ENCODE measurements around the gene HPD. TPM values are rescaled to one million over a fixed set of nuclear protein-coding genes. Genes with fewer than 3 reads are reported as not detected.
A peak's percentile ranks its signal among the peaks of the same experiment; 100 is the strongest.

Gene HPD
- total RNA-seq, 4 donors from 2014 or later: 1.4 TPM; not detected in 3

DNA sequence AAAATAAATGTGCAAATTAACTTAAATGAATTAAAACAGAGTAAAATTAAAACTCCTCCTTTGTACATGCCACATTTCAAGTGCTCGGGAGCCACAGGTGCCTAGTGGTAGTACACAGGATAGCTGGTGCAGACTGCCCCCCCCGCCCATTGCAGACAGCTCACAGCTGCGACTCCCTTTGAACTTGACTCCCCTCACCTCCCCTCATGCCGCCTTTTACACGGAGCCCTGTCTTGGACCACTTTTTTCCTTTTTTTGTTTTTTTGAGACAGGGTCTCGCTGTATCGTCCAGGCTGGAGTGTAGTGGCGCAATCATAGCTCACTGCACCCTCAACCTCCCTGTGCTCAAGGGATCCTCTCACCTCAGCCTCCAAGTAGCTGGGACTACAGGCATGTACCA lies 43.4 kb downstream of the HPD start:
- no peak for DNase-seq (ENCODE audit: low spot score in 2 of 2)
- Histone ChIP-seq H3K36me3 (peaks cover 73% of the 10 kb centered on the region), H3K4me3 (no peak overlapping the region), H3K9me3 (no peaks in the 10 kb centered on the region), H3K4me1 (peaks cover 34% of the 10 kb centered on the region), H3K27me3 (no peaks in the 10 kb centered on the region), H3K27ac (no peak overlapping the region)
- 91% methylated on average over 8 of the region's 8 CpGs for WGBS
- TF ChIP-seq, protein P1, sequence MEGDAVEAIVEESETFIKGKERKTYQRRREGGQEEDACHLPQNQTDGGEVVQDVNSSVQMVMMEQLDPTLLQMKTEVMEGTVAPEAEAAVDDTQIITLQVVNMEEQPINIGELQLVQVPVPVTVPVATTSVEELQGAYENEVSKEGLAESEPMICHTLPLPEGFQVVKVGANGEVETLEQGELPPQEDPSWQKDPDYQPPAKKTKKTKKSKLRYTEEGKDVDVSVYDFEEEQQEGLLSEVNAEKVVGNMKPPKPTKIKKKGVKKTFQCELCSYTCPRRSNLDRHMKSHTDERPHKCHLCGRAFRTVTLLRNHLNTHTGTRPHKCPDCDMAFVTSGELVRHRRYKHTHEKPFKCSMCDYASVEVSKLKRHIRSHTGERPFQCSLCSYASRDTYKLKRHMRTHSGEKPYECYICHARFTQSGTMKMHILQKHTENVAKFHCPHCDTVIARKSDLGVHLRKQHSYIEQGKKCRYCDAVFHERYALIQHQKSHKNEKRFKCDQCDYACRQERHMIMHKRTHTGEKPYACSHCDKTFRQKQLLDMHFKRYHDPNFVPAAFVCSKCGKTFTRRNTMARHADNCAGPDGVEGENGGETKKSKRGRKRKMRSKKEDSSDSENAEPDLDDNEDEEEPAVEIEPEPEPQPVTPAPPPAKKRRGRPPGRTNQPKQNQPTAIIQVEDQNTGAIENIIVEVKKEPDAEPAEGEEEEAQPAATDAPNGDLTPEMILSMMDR (IDR thresholded peaks at IDR 0.05): no peak
- no peak for TF ChIP-seq POLR2A (IDR thresholded peaks at IDR 0.05)
- no peak for TF ChIP-seq EP300 (IDR thresholded peaks at IDR 0.05)

DNA sequence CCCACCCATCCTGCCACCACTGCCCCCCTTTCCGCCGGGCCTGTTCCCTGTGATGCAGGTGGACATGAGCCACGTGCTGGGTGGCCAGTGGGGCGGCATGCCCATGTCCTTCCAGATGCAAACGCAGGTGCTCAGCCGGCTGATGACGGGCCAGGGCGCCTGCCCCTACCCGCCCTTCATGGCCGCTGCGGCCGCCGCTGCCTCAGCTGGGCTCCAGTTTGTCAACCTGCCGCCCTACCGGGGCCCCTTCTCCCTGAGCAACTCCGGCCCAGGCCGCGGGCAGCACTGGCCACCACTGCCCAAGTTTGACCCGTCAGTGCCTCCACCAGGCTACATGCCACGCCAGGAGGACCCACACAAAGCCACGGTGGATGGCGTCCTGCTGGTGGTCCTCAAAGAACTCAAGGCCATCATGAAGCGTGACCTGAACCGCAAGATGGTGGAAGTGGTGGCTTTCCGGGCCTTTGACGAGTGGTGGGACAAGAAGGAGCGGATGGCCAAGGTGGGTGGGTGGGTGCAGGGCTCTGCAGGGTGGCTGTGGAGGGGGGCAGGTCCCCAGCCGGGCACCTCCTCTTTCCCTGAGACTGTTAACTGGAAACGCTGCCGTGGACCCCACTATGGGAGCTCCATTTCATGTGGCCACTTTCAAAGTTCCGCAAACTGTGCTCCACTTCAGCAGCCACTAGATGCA lies 44.1 kb downstream of the HPD start:
- peaks cover 38% of the 10 kb centered on the region for H3K4me1 ChIP-seq
- no peaks in the 10 kb centered on the region for H3K27me3 ChIP-seq
- H3K4me3 ChIP-seq: no peak overlapping the region
- H3K36me3 ChIP-seq: peaks cover 73% of the 10 kb centered on the region
- TF ChIP-seq POLR2A (IDR thresholded peaks at IDR 0.05) (no peak), EP300 (IDR thresholded peaks at IDR 0.05) (no peak), POLR2AphosphoS5 (IDR thresholded peaks at IDR 0.05) (no peak)
- TF ChIP-seq, protein P1 (IDR thresholded peaks at IDR 0.05): no peak
- H3K9me3 ChIP-seq: no peaks in the 10 kb centered on the region
- 96% methylated on average over 11 of the region's 31 CpGs for WGBS
- H3K27ac ChIP-seq: no peak overlapping the region
- DNase-seq (ENCODE audit: low spot score in 2 of 2): peak in 1 of 2 donors; percentile 65

DNA sequence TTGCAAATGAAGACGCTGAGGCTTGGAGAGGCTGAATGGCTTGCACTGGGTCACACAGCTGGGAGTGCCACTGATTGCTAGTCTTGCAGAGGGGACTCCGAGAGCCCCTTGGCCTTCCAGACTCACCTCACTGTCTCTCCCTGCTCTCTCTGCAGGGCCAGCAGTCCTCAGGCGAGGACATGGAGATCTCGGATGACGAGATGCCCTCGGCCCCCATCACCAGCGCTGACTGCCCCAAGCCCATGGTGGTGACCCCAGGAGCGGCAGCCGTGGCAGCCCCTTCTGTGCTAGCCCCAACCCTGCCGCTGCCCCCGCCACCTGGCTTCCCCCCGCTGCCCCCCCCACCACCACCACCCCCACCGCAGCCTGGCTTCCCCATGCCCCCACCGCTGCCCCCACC lies 44.7 kb downstream of the HPD start:
- H3K36me3 ChIP-seq: peaks cover 73% of the 10 kb centered on the region
- DNase-seq (ENCODE audit: low spot score in 2 of 2): peak in 1 of 2 donors; percentile 55
- no peaks in the 10 kb centered on the region for H3K27me3 ChIP-seq
- no peaks in the 10 kb centered on the region for H3K9me3 ChIP-seq
- H3K4me3 ChIP-seq: no peak overlapping the region
- WGBS: 88% methylated on average over 11 of the region's 14 CpGs
- peaks cover 38% of the 10 kb centered on the region for H3K4me1 ChIP-seq
- no peak overlapping the region for H3K27ac ChIP-seq
- TF ChIP-seq EP300 (IDR thresholded peaks at IDR 0.05) (no peak), POLR2AphosphoS5 (IDR thresholded peaks at IDR 0.05) (no peak), POLR2A (IDR thresholded peaks at IDR 0.05) (no peak)
- TF ChIP-seq, protein P1 (IDR thresholded peaks at IDR 0.05): no peak

DNA sequence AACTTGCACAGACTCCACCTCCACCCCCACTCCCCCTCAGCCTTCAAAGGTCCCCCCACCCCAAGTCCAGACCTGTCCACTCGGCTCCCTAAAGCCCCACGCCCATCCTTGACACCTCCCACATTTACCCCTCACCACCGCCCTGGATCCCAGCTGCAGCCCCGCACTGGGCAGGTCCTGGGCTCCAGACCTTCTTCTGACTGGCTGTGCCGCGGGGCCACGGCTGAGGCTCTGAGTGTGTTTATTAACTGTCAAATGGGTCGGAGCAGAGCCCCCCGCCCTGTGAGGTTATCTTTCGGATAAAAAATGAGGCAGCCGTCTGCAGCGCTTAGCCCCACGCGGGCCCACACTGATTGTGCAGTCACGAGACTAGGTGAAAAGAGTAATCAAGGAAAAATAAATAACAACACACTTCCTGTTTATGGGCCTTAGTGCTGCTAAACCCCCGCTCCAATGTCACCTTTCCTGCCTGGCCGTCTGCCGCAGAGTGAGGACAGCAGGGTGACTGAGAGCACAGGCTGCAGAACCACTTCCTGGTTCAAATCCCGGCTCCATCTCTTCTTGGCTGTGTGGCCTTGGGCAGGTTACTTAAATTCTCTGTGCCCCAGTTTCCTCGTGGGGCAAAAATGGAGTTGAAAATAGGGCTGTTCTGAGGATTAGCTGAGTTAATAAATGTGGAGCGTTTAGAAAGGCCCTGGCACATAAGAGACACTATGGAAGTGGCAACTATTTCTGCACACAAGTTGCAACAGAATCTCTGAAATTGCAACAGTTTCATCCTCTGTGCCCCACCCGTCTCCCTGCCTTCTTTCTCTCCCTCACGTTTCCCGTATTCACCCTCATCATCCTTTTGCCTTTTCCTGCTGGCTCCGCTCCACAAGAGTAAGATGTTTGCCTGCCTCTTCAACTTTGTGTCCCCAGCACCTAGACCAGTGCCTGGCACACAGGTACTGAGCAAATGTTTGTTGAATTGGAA lies 45.5 kb downstream of the HPD start:
- Histone ChIP-seq H3K27ac (no peak overlapping the region), H3K4me3 (peak overlapping the region; percentile 54), H3K36me3 (peaks cover 73% of the 10 kb centered on the region), H3K4me1 (peaks cover 38% of the 10 kb centered on the region), H3K27me3 (no peaks in the 10 kb centered on the region), H3K9me3 (no peaks in the 10 kb centered on the region)
- peak in 1 of 2 donors; percentile 64 for DNase-seq (ENCODE audit: low spot score in 2 of 2)
- TF ChIP-seq POLR2A (IDR thresholded peaks at IDR 0.05): no peak
- 43% methylated on average over 25 of the region's 25 CpGs for WGBS

DNA sequence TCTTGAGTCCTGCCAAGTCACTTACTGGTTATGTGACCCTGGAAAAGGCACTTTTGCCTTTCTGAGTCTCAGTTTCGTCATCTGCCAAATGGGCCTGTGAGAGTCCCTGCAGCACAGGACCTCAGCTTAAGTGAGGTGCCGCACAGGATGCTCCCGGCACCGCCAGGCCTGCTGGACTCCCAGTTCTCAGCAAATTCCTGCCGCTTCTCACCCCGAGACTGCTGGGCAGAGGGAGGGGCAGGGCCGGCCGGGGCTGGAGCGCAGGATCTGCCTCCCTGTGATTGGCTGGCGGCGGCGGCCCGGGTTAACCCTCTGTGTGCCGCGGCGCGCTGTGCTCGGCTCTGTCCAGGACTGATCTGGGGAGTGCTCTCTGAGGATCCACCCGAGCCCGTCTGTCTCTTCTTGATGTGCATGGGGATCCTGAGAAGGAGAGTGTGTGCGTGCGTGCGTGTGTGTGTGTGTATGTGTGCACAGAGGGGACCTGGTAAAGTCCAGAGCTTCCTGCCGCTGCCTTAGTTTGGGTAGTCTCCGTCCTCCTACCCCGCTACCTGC lies 46.3 kb downstream of the HPD start:
- H3K4me3 ChIP-seq: peak overlapping the region; percentile 54
- no peak overlapping the region for H3K27ac ChIP-seq
- H3K36me3 ChIP-seq: peaks cover 72% of the 10 kb centered on the region
- 51% methylated on average over 9 of the region's 26 CpGs for WGBS
- peaks cover 42% of the 10 kb centered on the region for H3K4me1 ChIP-seq
- TF ChIP-seq POLR2AphosphoS5 (IDR thresholded peaks at IDR 0.05): peak in 1 of 3 donors; percentile 71
- TF ChIP-seq EP300 (IDR thresholded peaks at IDR 0.05): no peak
- DNase-seq (ENCODE audit: low spot score in 2 of 2): peak in 1 of 2 donors; percentile 78
- H3K27me3 ChIP-seq: no peaks in the 10 kb centered on the region
- no peaks in the 10 kb centered on the region for H3K9me3 ChIP-seq
